Left kidney (tissue), 2 donors: ENCODE results near the gene DERA. TPM values are rescaled to one million over a fixed set of nuclear protein-coding genes. Genes with fewer than 3 reads are reported as not detected.
"Not testable (repeated sequence)": the region's sequence is repeated elsewhere in the genome, so short reads cannot be mapped to it uniquely, and the experiment has no call there.

Experiments
- DNase-seq: peaks from one replicate; pipeline ENCODE4 v3.0.0-alpha.2; 2013
- polyA plus RNA-seq: library from polyadenylated mRNA; unstranded; fragments of 120-200 nt; gene quantifications from one replicate; pipeline ENCODE4 v1.2.1, GENCODE V29; 2013; ENCODE audit not compliant: insufficient read length

Gene DERA
- polyA plus RNA-seq, 1 donor: 49.9 TPM

DNA sequence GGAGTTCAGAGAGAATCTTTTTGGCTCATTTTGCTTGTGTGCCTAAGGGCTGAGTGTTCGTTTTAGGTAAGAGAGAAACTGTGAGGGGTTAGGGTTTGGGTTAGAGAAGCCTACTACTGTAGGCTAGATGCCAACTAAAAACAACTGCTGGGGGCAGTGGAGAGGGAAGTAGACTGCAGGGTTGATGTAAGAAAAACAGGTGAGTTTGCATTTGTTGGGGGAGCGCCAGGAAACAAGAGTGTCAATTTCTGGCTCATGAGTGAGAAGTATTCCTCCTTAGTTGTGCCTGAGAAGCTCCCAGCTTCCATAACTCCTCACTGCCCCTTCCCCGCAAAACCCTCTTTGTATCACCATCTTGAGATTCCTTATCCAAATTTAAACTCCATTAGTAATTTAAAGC, 92.3 kb downstream of the DERA start:
- DNase-seq: no peak

GRCh38 chr12:16006752-16007151, 95.6 kb downstream of the DERA start:
- no peak for DNase-seq

DNA sequence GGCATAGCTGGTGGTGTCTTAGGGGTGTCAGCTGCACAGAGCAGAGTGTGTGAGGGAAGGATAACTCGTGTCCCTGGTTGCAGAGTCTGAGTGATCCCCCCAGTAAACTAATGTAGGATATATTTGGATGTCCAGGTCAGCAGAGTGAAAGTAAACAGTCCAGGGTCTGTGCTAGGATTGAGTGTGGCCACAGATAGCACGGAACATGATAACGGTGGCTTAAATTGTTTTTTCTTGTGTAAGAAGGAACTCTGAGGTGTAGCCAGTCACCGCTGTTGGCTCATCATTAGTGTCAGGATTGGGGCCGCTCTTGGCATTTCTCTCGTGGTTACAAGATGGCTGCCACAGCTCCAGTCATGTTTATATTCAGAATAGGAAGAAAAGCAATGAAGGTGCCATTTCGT, 97.3 kb downstream of the DERA start:
- DNase-seq: no peak

DNA sequence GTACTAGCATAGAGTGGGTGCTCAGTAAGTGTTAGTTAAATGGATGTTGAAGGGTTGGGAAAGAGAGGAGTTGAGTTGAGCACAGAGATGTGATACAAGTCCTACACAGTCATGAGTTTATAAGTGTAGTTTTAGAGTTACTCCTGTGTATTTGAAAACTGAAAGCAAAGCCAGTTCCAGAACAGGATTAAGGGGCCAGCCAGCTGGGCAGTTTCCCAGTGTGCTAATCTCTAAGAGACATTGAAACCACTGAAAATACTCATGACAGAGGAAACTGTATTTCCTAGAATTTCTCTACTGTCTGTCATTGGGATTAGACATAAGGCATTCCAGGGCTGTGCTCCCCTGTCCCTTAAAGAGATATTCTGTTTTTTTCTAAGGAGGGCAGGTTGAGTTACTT, 101.0 kb downstream of the DERA start:
- DNase-seq: no peak

DNA sequence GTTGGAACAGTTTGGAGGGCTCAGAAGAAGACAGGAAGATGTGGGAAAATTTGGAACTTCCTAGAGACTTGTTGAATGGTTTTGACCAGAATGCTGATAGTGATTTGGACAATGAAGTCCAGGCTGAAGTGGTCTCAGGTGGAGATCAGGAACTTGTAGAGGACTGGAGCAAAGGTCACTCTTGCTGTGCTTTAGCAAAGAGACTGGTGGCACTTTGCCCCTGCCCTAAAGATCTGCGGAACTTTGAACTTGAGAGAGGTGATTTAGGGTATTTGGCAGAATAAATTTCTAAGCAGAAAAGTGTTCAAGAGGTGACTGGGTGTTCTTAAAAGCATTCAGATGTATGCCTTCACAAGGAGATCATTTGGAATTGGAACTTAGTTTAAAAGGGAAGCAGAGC, 102.6 kb downstream of the DERA start:
- not testable (repeated sequence) for DNase-seq

DNA sequence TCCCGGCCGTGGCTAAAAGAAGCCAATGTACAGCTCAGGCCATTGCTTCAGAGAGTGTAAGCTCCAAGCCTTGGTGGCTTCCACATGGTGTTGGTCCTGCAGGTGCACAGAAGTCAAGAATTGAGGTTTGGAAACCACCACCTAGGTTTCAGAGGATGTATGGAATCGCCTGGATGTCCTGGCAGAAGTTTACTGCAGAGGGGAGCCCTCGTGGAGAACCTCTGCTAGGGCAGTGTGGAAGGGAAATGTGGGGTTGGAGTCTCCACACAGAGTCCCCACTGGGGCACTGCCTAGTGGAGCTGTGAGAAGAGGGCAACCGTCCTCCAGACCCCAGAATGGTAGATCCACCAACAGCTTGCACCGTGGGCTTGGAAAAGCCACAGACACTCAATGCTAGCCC, 103.3 kb downstream of the DERA start:
- DNase-seq: not testable (repeated sequence)

GRCh38 chr12:16016748-16017147, 105.6 kb downstream of the DERA start:
- no peak for DNase-seq

DNA sequence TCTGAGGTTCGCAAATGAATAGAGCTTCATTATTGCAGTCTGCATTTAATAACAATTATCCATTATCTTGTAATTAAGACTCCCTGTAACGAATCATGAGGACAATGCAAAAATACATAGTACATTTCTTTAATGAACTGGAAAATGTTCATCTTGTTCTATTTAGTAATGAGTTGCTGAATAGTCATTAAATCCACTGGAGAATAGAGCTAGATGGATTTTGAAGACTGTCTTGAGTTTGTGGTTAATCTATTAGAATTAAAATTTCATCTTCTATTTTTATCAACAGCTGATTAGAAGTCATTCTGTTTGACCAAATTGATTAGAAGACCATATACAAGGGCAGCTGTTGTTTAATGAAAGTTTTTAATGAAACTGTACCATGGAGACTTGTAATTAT, 107.2 kb downstream of the DERA start:
- DNase-seq: no peak

- no peak for DNase-seq
Measured at GRCh38 chr12:16019136-16019535, 108.0 kb downstream of the DERA start.

GRCh38 chr12:16020031-16020430, 108.9 kb downstream of the DERA start:
- DNase-seq: no peak

DNA sequence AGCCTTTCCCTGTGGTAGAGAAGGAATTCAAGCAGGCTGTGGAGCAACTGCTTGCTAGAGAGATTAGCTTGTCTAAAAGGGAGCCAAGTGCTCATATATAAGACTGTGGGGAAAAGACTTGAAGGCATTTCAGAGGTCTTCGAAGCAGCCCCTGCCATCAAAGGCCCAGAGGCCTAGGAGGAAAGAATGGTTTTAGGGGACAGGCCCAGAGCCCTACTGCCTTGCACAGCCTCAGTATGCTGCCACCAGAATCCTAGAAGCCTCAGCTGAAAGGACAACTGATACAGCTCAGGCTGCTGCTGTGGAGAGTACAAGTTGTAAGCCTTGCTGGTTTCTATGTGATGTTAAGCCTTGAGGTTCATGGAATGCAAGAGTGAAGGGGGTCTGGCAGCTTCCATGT, 109.9 kb downstream of the DERA start:
- DNase-seq: no peak

DNA sequence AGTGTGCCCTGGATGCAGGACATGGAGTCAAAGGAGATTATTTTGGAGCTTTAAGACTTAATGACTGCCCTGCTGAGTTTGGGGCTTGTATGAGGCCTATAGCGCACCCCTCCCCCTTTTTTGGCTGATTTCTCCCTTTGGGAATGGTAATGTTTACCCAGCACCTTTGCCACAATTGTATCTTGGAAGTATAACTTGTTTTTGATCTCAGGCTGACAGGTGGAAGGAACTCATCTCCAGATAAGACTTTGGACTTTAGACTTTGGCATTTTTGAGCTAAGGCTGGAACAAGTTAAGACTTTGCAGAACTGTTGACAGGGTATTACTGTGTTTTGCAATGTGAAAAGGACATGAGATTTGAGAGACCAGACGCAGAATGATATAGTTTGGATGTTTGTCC, 110.5 kb downstream of the DERA start:
- DNase-seq: no peak

DNA sequence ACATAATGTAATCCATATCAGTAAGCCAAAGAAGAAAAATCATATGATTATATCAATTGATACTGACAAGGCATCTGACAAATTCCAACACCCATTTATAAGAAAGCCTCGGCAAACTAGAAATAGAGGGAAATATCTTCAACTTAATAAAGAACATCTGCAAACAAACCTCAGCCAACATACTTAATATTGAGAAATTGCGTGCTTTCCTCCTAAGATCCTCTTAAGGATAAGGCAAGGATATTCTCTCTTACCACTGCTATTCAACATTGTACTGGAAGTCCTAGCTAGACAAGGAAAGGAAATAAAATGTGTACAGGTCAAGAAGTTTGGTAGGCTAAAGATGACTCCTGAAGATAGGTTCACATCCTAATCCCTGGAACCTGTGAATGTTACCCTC, 115.9 kb downstream of the DERA start:
- DNase-seq: no peak

DNA sequence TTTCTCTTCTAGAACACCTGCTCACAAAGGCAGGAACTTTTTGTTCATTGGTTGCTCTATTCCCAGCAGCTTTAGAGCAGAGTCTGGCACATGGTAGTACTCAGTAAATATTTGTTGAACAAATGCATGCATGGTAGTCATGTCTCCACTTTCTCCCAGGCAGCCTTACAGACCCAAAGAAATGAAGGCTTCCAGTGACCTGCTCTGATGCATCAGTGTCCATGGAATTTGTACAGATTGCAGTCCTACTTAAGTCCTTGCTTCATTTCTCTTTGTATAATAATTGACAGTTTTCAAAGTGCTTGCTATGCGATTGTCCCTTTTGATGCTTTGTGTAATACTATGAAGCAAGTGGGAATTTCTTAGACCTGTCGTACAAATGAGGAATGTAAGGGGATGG, 119.6 kb downstream of the DERA start:
- DNase-seq: no peak

DNA sequence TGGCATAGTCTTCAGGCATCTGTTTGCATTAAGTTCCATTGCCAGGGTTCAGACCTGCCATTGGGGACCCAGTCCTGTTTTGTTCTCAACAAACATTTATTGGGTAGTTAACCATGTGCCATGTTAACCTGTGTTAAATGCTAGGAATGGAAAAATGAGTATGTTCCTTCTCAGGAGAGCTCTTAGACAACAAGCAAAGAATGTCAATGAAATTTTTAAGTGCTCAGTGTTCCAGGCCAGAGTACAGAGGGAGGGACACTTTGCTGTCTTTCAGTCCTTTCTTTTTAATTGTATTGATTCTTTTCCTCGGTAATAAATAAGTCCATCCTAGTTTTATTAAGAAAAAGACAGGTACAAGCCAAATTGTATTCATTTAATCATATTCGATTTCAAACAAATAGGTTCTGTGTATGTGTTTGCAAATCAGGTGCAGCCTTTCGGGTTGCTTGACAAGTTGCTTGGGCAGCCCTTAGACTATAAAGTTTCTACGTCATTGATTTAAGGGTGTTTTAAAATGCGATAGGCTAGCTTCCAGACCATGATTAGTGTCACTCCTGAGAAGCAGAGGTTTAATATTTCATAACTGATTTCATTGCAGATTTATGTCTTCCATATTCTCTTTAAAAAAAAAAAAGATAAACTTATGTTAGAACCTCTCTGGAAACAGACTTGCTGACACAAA, 123.1 kb downstream of the DERA start:
- no peak for DNase-seq

GRCh38 chr12:16036073-16036472, 124.9 kb downstream of the DERA start:
- DNase-seq: no peak

DNA sequence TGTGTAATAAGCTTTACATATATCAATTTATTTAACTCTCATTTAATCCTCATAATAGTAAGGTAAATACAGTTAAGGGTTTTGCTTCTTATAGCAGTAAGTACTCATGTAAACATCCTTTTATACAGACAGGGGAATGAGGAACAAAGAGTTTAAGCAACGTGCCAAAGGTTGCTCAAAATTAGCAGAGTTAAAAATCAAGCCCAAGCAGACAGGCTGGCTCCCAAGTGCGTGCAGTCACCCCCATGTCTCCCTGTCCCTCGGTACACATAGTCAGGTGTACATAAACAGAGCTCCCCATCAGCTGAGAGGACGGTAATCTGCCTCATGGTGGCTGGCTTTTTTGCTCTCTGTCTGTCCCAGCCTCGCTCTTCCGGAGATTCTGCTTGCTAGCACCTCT, 126.4 kb downstream of the DERA start:
- DNase-seq: no peak

GRCh38 chr12:16043480-16043879, 132.3 kb downstream of the DERA start:
- no peak for DNase-seq

GRCh38 chr12:16046266-16046665, 135.1 kb downstream of the DERA start:
- DNase-seq: no peak

- DNase-seq: no peak
Measured at GRCh38 chr12:16048511-16048910, 137.4 kb downstream of the DERA start.

- DNase-seq: no peak
Measured at GRCh38 chr12:16056910-16057309, 145.8 kb downstream of the DERA start.

GRCh38 chr12:16057351-16057751, 146.2 kb downstream of the DERA start:
- not testable (repeated sequence) for DNase-seq

- no peak for DNase-seq
Measured at GRCh38 chr12:16062611-16063010, 151.5 kb downstream of the DERA start.

DNA sequence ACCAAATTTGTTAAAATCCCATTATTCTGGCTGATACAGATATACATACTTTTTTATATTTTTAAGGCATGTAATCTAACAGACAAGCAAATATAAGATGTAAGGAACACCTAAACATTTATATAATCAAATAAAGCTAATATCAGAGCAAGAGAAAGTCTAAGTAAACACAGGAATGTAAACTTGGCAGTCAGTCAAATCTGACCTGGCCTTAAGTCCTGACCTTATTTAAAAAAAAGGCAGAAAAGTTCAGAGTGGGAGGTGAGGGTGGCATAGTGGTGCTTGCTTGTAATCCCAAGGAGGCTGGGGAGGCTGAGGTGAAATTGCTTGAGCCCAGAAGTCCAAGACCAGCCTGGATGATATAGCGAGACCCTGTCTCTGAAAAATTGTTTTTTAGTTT, 152.6 kb downstream of the DERA start:
- no peak for DNase-seq

DNA sequence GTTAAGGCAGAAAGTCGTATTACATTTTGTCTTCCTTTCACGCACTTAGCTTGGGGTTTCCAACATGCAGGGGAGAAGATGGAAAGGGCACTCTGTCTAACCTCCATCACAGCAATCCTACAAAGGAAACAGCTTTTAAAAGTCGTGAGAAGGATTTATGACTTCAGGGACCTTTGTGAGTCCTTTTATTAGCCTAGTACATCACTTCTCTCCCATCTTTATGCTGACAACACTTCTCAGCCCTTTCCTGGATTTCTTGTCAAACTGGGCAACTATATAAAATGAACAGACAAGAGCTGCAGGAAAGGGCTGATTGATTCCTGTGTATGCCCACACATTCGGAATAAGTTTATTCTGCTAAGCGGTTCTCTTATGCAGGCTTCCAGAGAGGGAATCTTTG, 159.0 kb downstream of the DERA start:
- no peak for DNase-seq
